HepG2 (cell line): ENCODE measurements around the gene PDCD11. TPM values are rescaled to one million over a fixed set of nuclear protein-coding genes. Genes with fewer than 3 reads are reported as not detected.

Source experiments
- RFX1 ChIP-seq: fragments of 450-650 bp; IDR thresholded peaks from 2 replicates; pipeline ENCODE4 v1.6.1; 2017
- STAG1 ChIP-seq: sonication (generic); formaldehyde crosslinking; IDR thresholded peaks from 2 replicates; pipeline ENCODE4 v1.4.0; 2020; ENCODE audit warnings: missing genetic modification reagents
- ZKSCAN1 ChIP-seq: fragments of 150-350 bp; IDR thresholded peaks from 2 replicates; pipeline ENCODE4 v1.6.1; 2014; ENCODE audit warnings: low read length
- ZNF563 ChIP-seq: sonication (generic); formaldehyde crosslinking; IDR thresholded peaks from 2 replicates; pipeline ENCODE4 v1.8.0; 2022; ENCODE audit warnings: mild to moderate bottlenecking, moderate library complexity, missing genetic modification reagents
- ZSCAN31 ChIP-seq: sonication (generic); formaldehyde crosslinking; IDR thresholded peaks from 2 replicates; pipeline ENCODE4 v1.5.0; 2020; ENCODE audit warnings: low read depth, mild to moderate bottlenecking, missing genetic modification reagents
- polyA plus RNA-seq, 8 experiments: library from polyadenylated mRNA; depleted of rRNA in 3 of 8; stranded (reverse) in 7 of 8; unstranded in 1 of 8; fragments of >200 nt; fragmentation: Illumina TruSeq in 4 of 8; extraction: Trizol in 4 of 8; gene quantifications; 2 replicates each; pipeline versions ENCODE4 v1.2.1 to v1.2.3, GENCODE V29; 2011 to 2016; ENCODE audit warnings: low read depth in 4 of 8, missing spikeins in 1 of 8, mixed read lengths in 1 of 8; ENCODE audit not compliant: insufficient read depth in 1 of 8
- total RNA-seq, 5 experiments: library from RNA; depleted of rRNA; stranded (reverse); fragments of >200 nt; fragmentation: Illumina TruSeq; extraction: Trizol; gene quantifications; 2 replicates each; pipeline ENCODE4 v1.2.3, GENCODE V29; 2016; ENCODE audit warnings: low read depth in 1 of 5
- TF ChIP-seq, protein P1 (sequence below): sonication (generic); formaldehyde crosslinking; IDR thresholded peaks from 2 replicates; pipeline ENCODE4 v1.4.0; 2020; ENCODE audit warnings: missing genetic modification reagents; ENCODE audit errors: not compliant biosample characterization
- TF ChIP-seq, protein P2 (sequence below): sonication (generic); formaldehyde crosslinking; IDR thresholded peaks from 2 replicates; pipeline ENCODE4 v1.4.0; 2020; ENCODE audit warnings: missing genetic modification reagents
- TF ChIP-seq, protein P3 (sequence below): sonication (generic); formaldehyde crosslinking; IDR thresholded peaks from 2 replicates; pipeline ENCODE4 v1.4.0; 2020; ENCODE audit warnings: missing genetic modification reagents, mild to moderate bottlenecking, borderline replicate concordance
- TF ChIP-seq, protein P4 (sequence below): sonication (generic); formaldehyde crosslinking; conservative IDR thresholded peaks from 2 replicates; pipeline ENCODE4 v1.5.0; 2020; ENCODE audit warnings: missing genetic modification reagents
- TF ChIP-seq, protein P5 (sequence below): sonication (generic); formaldehyde crosslinking; IDR thresholded peaks from one replicate; pipeline ENCODE4 v1.5.1; 2020; ENCODE audit warnings: mild to moderate bottlenecking, missing genetic modification reagents; ENCODE audit errors: not compliant biosample characterization

Gene PDCD11
- total and polyA plus RNA-seq, 2 of the 13 experiments (the other 11 are each of a cell fraction or from before 2014, with no cell fraction given), result 12.8 to 52.8 TPM

DNA sequence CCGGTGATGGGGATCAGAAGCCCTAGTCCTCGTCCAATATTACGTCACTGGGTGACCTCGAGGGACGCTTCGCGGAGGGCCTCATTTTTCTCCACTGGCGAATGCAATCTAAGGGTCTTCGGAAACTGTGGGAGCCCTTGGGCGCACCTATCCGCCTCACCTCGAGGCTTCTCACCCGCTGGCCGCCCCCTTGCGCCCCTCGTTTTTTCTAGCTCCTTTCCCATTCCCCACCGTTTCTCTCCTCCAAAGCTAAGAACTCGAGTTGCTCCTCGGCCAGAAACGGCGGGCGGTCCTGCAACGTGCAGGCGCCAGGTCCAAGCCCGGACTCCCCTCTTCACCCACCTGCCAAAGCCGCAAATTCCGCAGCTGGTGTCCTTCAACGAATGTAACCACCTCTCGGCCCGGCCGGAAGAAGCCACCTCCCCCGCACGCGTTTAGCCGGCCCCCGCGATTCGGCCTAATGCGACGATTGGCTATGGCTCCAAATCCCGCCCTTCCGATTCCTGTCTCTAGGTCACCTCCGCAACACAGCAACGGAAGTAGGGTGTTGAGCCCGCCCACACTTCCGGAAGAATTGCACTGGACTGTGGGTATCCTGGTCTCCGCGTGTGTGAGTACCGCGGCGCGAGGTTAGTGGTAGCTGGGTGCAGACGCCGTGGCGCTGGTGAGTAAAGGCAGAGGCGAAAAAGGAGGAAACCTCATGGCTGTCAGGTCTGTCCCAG is at the start of gene PDCD11, which contains the start of gene ATP5MK (continued):
- TF ChIP-seq, protein P1, sequence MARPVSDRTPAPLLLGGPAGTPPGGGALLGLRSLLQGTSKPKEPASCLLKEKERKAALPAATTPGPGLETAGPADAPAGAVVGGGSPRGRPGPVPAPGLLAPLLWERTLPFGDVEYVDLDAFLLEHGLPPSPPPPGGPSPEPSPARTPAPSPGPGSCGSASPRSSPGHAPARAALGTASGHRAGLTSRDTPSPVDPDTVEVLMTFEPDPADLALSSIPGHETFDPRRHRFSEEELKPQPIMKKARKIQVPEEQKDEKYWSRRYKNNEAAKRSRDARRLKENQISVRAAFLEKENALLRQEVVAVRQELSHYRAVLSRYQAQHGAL (CRISPR knock-in tag), result no peak
- peak; percentile 58; the same call in 1 of the 2 replicates for TF ChIP-seq RFX1
- TF ChIP-seq, protein P2, sequence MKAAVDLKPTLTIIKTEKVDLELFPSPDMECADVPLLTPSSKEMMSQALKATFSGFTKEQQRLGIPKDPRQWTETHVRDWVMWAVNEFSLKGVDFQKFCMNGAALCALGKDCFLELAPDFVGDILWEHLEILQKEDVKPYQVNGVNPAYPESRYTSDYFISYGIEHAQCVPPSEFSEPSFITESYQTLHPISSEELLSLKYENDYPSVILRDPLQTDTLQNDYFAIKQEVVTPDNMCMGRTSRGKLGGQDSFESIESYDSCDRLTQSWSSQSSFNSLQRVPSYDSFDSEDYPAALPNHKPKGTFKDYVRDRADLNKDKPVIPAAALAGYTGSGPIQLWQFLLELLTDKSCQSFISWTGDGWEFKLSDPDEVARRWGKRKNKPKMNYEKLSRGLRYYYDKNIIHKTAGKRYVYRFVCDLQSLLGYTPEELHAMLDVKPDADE, result no peak
- TF ChIP-seq ZSCAN31 (CRISPR knock-in tag), result no peak
- TF ChIP-seq, protein P3, sequence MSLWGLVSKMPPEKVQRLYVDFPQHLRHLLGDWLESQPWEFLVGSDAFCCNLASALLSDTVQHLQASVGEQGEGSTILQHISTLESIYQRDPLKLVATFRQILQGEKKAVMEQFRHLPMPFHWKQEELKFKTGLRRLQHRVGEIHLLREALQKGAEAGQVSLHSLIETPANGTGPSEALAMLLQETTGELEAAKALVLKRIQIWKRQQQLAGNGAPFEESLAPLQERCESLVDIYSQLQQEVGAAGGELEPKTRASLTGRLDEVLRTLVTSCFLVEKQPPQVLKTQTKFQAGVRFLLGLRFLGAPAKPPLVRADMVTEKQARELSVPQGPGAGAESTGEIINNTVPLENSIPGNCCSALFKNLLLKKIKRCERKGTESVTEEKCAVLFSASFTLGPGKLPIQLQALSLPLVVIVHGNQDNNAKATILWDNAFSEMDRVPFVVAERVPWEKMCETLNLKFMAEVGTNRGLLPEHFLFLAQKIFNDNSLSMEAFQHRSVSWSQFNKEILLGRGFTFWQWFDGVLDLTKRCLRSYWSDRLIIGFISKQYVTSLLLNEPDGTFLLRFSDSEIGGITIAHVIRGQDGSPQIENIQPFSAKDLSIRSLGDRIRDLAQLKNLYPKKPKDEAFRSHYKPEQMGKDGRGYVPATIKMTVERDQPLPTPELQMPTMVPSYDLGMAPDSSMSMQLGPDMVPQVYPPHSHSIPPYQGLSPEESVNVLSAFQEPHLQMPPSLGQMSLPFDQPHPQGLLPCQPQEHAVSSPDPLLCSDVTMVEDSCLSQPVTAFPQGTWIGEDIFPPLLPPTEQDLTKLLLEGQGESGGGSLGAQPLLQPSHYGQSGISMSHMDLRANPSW, result no peak
- TF ChIP-seq, protein P4, sequence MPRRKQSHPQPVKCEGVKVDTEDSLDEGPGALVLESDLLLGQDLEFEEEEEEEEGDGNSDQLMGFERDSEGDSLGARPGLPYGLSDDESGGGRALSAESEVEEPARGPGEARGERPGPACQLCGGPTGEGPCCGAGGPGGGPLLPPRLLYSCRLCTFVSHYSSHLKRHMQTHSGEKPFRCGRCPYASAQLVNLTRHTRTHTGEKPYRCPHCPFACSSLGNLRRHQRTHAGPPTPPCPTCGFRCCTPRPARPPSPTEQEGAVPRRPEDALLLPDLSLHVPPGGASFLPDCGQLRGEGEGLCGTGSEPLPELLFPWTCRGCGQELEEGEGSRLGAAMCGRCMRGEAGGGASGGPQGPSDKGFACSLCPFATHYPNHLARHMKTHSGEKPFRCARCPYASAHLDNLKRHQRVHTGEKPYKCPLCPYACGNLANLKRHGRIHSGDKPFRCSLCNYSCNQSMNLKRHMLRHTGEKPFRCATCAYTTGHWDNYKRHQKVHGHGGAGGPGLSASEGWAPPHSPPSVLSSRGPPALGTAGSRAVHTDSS (CRISPR knock-in tag), result no peak
- 0 out of 2 replicates have a peak, but pooled peaks have one; percentile 8 for TF ChIP-seq STAG1 (CRISPR knock-in tag)
- TF ChIP-seq, protein P5, sequence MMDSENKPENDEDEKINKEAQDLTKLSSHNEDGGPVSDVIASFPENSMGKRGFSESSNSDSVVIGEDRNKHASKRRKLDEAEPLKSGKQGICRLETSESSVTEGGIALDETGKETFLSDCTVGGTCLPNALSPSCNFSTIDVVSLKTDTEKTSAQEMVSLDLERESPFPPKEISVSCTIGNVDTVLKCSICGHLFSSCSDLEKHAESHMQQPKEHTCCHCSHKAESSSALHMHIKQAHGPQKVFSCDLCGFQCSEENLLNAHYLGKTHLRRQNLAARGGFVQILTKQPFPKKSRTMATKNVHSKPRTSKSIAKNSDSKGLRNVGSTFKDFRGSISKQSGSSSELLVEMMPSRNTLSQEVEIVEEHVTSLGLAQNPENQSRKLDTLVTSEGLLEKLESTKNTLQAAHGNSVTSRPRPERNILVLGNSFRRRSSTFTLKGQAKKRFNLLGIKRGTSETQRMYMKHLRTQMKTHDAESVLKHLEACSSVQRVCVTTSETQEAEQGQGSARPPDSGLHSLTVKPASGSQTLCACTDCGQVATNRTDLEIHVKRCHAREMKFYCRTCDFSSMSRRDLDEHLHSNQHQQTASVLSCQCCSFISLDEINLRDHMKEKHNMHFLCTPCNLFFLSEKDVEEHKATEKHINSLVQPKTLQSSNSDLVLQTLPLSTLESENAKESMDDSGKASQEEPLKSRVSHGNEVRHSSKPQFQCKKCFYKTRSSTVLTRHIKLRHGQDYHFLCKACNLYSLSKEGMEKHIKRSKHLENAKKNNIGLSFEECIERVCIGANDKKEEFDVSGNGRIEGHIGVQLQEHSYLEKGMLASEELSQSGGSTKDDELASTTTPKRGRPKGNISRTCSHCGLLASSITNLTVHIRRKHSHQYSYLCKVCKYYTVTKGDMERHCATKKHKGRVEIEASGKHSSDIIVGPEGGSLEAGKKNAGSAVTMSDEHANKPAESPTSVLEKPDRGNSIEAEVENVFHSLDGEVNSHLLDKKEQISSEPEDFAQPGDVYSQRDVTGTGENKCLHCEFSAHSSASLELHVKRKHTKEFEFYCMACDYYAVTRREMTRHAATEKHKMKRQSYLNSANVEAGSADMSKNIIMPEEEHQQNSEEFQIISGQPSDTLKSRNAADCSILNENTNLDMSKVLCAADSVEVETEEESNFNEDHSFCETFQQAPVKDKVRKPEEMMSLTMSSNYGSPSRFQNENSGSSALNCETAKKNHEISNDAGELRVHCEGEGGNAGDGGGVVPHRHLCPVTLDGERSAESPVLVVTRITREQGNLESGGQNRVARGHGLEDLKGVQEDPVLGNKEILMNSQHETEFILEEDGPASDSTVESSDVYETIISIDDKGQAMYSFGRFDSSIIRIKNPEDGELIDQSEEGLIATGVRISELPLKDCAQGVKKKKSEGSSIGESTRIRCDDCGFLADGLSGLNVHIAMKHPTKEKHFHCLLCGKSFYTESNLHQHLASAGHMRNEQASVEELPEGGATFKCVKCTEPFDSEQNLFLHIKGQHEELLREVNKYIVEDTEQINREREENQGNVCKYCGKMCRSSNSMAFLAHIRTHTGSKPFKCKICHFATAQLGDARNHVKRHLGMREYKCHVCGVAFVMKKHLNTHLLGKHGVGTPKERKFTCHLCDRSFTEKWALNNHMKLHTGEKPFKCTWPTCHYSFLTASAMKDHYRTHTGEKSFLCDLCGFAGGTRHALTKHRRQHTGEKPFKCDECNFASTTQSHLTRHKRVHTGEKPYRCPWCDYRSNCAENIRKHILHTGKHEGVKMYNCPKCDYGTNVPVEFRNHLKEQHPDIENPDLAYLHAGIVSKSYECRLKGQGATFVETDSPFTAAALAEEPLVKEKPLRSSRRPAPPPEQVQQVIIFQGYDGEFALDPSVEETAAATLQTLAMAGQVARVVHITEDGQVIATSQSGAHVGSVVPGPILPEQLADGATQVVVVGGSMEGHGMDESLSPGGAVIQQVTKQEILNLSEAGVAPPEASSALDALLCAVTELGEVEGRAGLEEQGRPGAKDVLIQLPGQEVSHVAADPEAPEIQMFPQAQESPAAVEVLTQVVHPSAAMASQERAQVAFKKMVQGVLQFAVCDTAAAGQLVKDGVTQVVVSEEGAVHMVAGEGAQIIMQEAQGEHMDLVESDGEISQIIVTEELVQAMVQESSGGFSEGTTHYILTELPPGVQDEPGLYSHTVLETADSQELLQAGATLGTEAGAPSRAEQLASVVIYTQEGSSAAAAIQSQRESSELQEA (CRISPR knock-in tag), result peak; percentile 54
- TF ChIP-seq ZNF563 (CRISPR knock-in tag), result peak; percentile 58; the same call in 1 of the 2 replicates
- no peak for TF ChIP-seq ZKSCAN1
